Stromal cell of bone marrow (primary cell): ENCODE results near the gene GNPNAT1.
A peak's percentile ranks its signal among the peaks of the same experiment; 100 is the strongest.

Source experiments
- DNase-seq: peaks from one replicate; pipeline ENCODE4 v3.0.0-alpha.2; 2012; ENCODE audit warnings: low read depth

The GNPNAT1 gene

DNA sequence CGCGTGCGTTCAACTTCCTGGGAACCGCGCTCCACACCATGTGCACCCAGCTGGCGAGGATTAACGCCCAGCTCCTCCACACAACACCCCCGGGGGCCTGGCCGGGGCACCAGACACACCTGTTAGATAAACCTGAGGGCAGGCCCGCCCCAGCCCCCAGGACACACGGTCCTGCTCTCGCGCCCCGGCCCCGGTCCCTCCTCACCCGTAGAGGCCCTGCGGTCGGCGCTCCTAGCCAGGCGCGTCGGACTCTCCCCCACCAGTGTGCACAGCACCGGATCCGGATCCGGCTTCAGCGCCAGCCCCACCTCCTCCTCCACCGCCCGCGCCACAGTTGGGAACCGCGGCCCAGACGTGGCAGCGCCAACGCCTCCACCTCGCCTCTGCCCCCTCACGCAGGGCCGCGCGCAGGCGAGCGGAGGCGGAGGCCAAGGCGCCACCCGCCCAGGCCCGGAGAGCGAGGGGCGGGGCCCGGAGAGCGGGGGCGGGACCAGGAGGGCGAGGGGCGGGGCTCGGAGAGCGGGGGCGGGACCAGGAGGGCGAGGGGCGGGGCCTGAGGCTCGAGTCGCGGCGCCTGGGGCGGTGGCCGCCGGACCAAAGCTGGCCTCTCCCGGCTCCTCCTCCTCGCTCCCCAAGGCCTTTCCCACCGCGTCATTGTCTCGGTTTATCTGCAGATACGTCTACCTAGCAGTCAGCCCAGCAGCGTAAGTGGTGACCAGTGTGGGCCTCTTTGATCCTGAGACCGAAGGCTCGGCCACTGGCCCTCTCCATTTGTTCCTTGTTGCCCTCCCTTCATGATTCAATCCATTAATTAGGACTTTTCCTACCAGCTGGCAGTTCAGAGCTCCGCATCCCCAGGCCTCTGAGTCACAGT lies at the start of gene GNPNAT1:
TSS of gene GNPNAT1 (minus strand) at position 385 of the 874 bp plus-strand sequence. CDS start 6,957 bp downstream, outside the sequence.
- peak; percentile 87 for DNase-seq

GRCh38 chr14:52840877-52841276 lies 49.5 kb upstream of the GNPNAT1 start:
- peak; percentile 73 for DNase-seq

DNA sequence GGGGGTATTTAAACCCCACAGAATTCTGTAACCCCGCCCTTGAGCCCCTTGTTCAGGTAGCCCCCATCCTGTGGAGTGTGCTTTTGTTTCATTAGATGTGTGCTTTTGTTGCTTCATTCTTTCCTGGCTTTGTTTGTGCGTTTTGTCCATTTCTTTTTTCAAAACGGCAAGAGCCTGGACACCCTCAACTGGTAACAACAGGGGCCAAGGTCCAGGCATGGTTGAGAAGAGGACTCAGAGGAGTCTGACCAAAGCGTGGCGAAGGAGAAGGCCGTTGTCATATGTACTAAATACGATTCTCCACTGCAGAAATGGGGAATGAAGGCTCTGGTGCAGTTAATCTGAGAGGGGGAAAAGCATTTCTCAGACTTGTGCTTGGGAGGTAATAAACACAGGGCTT lies 46.0 kb upstream of the GNPNAT1 start:
- DNase-seq = no peak

DNA sequence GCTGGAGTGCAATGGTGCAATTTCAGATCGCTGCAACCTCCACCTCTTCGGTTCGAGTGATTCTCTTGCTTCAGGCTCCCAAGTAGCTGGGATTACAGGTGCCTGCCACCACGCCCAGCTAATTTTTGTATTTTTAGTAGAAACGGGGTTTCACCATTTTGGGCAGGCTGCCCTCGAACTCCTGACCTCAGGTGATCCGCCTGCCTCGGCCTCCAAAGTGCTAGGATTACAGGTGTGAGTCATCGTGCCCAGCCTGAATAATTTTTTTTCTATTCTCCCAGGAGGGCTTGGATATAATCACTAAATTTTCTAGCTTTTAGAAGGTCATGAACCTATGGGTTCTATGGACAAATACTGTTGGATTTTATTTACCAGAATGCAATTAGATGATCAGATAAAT lies 44.7 kb upstream of the GNPNAT1 start:
- DNase-seq = no peak

- peak; percentile 41 for DNase-seq
These were observed 43.9 kb upstream of the GNPNAT1 start for GRCh38 chr14:52835122-52835903.

GRCh38 chr14:52834440-52834842 lies 43.0 kb upstream of the GNPNAT1 start:
- peak; percentile 81 for DNase-seq

DNA sequence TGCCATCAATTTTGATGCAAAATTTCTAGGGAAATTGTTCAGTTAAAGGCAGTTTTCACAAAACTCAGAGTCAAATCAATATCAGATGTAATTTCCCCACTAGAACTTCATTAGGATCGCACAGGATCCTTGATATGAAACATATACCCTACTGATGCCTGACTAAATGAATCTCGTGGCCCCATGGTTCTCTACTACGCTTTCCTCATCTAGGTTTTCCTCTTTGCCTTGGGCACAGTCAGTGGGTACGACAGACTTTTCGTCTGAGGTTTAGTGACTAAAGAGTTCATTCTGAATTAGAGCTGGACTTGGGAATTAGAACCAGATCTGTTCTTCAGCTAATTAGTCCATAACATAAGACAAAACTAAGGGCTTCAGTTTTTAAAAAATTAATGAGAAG lies 42.5 kb upstream of the GNPNAT1 start:
- DNase-seq = no peak

GRCh38 chr14:52829527-52830185 lies 38.2 kb upstream of the GNPNAT1 start:
- no peak for DNase-seq

- no peak for DNase-seq
These were observed 36.0 kb upstream of the GNPNAT1 start for GRCh38 chr14:52827426-52827825.

DNA sequence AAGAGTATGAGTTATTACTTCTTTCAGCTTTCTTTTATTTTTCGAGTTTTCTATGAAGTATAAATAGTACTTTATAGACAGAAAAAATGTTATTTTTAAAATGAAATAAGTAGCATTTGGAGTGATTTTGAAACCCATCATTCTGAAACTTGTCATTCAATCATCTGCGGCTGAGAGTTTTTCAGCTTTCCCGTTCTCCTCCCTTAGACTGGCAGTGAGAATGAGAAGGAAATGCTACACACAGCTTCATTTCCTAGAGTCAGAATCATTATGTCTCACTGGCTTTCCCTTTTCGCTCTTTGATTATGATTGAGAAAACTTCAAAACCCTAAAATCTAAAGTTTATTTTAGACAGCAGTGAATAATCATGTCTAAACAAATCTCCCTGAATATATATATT lies 33.7 kb upstream of the GNPNAT1 start:
- DNase-seq = no peak

GRCh38 chr14:52824462-52824861 lies 33.1 kb upstream of the GNPNAT1 start:
- no peak for DNase-seq

GRCh38 chr14:52821805-52822250 lies 30.4 kb upstream of the GNPNAT1 start:
- DNase-seq = no peak

DNA sequence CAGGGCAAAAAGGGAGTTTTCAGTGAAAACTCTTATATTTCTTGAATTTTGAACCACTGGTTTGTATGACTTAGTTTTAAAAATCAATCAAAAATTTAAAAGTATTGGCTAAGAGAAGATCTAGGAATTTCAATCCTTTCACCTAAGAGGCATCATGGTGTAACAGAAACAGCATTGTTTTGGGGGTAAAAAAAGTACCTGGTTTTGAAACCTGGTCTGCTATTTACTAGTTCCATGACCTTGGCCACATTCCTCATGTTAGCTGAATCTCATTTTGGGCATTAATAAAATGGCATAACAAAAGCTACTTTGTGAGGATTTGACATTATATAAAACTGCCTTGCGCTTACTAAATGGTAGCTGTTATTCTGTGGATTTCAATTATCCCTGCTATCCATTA lies 16.7 kb upstream of the GNPNAT1 start:
- no peak for DNase-seq

DNA sequence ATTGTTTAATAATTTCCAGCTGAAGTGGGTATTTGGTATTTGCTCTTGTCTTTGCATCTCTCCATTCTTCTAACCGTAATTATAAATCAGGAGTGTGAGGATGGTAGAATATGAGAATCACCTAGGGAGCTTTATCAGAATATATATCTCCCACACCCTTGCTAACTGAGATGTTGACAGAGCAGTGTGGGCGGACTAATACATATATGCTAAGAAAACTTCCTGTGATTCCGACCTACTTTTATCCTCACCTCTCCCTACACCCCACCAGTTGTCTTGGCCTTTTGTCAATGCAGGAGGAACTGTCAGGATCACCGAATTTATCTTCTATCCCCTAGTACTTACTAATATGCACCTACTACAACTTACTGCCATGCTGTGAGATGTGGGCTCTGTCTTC lies 14.7 kb upstream of the GNPNAT1 start:
- DNase-seq = no peak

DNA sequence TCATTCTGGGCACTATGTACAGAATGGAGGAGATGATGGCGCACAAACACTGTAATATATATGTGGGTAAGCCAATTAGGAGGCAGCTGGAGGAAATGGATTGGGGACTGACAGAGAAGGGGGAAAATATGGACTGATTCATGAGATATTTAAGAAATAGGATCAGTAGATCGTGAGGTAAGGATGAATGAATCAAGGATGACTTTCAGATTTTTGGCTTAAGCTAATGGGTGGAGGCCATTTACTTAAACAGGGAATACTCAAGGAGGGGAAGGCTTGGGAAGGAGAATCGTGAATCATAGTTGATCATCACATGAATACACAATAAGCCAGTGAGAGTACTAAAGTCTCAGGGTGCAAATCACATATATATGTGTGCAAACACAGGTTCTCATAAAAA lies 11.2 kb upstream of the GNPNAT1 start:
- DNase-seq = peak; percentile 90

DNA sequence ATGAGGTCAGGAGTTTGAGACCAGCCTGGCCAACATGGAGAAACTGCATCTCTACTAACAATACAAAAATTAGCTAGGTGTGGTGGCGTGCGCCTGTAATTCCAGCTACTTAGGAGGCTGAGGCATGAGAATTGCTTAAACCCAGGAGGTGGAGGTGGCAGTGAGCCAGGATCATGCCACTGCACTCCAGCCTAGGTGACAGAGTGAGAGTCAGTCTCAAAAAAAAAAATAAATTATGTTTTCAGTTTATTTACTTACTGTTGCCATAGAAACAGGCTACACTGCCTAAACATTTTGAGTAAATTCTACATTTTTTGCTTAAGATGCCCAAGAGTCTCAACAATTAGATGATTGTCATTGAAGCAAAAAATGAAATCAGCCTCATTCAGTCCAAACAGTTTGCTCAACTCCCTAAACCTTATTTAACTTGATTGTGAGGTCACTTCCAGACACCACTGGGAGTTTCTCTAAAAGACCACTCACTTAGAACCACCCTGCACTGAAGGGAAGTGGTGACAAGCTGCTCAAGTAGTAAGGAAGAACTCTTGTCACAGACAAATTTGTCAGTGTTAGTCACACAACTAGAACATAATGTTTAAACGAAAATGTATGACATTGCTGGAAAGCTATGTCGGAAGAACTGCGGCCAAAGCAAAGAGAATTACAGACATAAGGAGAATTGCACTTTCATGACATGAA lies 9.8 kb upstream of the GNPNAT1 start:
- peak; percentile 76 for DNase-seq

GRCh38 chr14:52798826-52799225 lies 7.4 kb upstream of the GNPNAT1 start:
- no peak for DNase-seq

DNA sequence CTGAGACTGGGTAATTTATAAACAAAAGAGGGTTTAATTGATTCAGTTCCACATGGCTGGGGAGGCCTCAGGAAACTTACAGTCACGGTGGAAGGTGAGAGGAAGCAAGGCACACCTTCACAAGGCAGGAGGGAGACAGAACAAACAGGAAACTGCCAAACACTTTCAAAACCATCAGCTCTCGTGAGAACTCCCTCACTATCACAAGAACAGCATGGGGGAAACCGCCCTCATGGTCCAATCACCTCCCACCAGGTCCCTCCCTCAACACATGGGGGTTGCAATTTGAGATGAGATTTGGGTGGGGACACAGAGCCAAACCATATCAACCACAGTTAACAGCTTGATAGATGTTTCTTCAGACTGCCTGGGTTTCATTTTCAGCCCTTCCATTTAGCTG lies 6.2 kb upstream of the GNPNAT1 start:
- no peak for DNase-seq

DNA sequence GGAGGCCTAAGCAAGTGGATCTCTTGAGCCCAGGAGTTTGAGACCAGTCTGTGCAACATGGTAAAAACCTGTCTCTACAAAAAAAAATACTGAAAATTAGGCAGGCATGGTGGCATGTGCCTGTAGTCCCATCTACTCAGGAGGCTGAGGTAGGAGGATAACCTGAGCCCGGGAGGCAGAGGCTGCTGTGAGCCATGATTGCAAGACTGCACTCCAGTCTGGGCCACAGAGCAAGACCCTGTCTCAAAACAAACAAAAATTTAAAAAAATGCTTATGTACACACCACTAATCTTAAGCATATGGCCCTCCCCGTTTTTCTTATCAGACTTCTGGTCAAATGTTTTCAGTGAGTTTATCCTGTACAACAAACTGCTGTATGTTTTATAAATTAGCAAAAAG lies 1.7 kb upstream of the GNPNAT1 start:
- no peak for DNase-seq

- DNase-seq = no peak
These were observed 649 bp upstream of the GNPNAT1 start for GRCh38 chr14:52792097-52792415.

GRCh38 chr14:52790756-52791222 lies 618 bp downstream of the GNPNAT1 start:
- DNase-seq = no peak
